HCEC 1CT (cell line): Measurements from ENCODE around the gene MAST4.

Experiments
- DNase-seq: peaks from one replicate; pipeline ENCODE4 v3.0.0-alpha.2; 2017

MAST4 gene

DNA sequence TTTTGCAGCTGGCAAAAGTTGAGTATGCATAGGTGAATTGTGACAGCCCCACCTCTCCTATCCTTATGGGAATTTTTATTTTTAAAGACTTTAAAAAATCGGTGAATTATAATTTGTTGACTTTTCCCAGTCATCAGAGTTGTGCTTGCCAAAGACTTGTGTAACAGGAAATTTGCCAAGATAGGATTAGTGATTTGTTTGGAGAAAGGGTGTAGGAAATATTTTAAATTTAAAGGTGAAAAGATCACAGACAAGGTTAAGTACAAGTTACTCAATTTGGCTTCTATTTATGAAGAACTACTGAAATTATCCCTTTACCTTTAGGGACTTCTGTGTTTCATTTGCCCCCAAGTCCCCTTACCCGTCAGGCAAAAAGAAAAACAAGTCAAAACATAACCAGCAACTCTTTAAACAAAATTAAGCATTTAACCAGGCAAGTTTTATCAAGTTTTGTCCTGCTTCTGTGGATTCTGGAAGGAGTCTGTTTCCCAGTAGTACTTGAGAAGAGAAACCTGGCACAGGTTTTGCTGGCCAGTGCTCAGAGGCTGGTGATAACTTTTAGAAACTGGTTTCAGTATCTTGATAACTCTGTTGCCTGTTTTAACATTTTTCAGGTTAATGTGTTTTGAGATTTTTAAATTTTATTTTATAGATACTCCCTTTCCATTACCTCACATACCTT lies 285.4 kb downstream of the MAST4 start:
- DNase-seq: peak; percentile 54

DNA sequence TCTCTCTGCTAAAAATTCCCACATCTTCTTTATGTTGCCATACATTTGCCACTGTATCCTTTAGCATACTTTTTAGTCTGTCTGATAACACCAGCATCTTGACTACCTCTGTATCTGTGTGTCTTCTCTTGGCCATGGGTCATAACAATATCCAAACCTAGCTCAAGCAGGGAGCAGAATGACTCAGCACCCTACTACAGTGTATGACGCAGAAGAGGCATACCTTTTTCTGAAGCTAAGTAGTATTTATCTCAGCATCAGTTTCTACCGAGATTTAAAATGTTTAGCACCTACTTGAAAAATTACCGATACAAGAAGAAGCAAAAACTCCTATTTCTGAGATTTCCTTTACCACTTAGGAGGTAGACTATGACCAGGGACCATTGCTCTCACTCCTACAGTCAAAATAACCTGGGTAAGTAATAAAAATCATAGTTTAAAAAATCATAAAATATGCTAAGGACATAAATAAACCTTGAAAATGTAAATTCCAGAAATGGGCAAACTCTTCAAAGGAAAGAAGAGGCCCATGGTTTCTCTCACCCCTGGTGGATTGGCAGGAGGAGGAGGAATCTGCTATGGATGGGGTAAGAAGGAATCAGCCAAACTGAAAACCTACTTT lies 286.5 kb downstream of the MAST4 start:
- DNase-seq: peak; percentile 46

DNA sequence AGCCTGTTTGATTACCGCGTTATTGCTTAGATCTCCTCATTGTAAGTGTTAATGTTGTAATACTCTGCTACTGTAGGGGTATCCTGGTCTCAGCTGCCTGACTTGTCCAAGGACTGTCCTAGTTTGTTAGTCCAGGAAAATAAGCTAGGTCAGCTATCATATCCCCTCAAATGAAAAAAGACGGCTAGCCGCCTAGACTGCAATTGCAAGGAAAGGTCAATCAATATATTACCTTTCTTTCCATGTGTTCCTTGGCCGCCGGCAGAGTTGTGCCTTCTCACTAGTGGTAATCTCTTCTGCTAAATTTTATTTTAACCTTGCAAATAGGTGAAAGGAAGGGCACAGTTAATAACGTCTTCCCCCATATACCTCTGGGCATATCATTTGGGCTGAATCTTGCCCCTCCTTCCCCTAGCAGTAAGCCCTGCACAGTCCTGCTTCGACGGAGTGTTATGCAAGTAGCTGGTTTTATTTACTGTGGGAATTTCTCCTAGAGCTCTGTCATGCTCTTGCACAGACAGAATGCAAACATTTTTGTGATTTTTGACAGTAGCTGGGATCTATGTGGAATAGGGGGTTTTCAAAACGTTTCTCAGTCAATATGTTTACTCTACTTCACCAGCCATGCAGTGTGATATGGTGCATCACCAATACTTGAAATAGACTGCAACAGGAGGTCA lies 288.5 kb downstream of the MAST4 start:
- DNase-seq: no peak

DNA sequence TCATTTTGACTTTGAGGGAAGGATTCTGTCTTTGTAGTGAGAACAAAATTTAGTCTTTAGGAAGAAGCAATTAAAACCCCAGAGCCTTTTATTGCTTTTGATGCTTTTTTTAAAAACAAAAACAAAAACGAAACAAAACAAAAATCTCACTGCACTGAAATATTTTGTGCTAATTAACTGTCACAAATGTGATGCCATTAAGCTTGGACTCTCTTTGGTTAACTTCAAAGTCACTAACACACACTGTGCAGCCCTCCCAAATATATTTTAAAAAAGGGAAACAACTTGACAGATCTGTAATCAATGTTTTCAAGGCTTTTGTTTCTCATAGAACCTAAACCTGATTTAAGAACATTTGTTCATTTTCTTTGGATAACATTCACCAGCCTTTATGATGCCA lies 290.7 kb downstream of the MAST4 start:
- DNase-seq: no peak

DNA sequence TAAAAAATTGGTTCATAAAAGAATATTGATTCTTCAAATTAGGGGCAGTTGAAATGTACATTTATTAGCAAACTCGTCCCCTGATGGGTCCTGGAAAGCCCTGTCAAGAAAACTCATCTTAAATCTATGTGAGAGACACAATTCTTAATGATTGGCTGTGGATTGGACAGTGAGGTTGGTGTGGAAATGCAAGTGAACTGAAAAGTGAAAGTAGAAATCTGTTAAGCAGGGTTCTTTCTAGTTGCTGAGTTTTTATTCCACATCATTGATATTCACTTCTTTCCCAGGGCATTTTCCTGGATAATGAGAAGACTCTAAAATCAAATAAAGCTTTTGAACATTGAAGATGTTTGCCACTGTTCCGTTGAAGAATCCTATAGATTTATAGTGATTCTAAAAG lies 292.4 kb downstream of the MAST4 start:
- DNase-seq: no peak

DNA sequence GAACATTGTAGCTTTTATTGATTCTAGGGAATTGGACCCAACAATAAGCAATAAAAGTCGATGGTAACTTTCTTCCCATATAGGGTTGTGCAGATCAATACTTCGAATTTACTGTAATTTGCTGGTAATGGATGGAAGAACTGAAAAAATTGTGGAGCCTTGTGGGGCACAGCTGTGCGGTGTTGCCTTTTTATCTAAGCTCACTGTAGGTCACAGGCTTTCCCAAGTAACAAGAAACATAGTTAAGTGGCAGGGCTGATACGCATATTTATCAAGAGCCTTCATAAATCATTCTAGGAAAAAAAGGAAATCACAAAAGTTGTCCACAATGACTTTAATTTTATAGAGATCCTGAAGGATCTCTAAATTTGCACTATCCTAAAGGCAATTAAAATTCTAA lies 292.9 kb downstream of the MAST4 start:
- no peak for DNase-seq

DNA sequence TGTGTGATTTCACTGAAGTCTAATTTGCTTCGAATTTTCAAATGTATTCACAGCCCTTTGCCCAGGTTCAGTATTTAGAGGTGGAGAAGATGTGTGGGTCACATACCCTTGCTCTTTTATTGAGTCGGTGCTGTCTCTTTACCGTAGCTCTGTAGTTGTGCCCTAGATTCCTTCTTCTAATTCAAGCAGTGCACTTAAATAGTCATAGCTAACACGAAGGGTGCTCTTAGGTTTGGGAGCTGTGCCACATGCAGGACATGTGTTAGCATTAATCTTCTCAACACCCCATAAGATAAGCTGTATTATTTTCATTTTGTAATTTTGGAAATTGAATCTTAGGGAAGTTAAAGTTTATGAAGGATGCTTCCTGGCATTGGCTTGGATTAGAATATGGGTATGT lies 293.3 kb downstream of the MAST4 start:
- no peak for DNase-seq

DNA sequence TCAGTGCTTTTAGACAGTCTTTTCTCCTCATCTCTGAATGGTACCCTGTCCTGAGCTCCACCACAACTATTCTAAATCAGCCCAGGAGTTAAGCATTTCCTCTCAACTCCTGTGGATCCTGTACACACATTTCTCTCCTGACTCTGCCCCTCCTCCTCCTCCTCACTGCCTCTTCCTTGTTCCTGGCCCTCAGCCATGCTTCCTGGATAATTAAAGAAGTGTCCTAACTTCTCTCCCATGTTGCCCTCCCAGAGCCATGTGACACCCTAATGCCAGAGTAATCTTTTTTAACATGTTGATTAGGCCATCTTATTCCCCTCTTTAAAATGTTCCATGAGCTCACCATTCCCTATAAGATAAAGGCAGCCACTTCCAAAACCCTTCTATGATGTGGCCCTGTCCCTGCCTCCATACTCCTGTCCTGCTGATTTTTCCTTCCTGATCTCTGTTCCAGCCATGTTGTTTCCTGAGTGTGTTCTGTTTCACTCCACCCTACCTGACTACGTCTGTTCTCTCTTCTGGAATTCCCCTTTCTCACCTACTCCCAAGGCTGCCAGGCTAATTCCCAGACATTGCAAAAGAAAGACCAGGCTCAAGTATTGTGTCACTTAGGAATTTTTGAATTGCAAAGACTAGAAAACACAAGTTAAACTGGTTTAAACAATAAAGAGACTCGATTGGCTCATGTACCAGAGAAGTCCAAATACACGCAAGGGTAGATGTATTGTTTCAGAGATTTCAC lies 295.2 kb downstream of the MAST4 start:
- DNase-seq: no peak

DNA sequence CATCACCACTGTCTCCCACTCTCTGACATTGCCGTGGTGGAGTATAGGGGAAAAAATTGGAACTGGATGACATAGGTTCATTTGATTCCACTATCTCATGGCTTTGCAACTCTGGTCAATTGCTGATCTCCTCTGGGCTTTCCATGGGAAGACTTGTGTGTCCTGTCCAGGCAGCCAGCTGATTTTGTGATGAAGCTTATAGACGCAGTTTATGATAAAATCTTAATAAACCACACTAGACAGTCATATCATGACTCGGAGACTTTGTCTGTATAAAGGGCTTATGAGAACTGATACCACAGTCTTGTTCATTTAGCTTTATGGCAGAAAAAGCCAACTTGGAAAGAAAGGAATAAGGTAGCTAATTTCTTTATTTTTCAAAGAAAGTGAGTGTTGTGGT lies 296.5 kb downstream of the MAST4 start:
- DNase-seq: peak; percentile 30

DNA sequence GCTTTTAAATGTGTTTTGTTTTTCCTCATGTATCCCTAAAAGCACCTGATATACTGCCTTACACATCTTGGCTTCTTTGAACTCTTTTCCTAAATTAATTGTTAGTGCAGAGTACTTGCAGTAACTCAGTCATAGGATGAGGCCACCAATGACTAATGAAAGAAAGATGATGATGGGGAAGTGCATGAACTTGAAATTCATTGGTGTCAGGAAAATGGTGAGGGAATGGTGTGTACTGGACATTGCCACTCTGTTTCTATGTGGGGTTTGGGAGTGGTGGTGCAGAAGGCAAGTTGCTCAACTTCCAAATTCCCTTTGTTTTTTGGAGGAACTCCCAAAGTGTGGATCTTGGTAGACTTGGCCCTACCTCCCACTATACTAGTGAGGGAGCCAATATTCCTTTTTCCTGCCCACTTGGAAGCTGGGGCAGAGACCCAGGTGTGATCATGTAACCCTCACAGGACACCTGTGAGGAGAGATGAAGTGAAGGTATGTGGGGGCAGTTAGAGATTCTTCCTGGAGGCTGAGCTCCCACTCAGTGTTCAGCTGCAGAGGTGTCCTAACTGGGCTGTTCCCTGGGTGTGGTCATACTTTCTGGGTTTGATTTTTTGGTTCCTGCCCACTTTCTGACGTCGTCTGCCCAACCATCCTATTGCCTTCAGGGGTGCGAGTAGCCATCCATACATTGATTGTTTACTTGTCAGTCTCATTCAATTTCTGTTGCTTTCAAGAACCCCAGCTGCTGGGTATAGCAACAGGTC lies 298.5 kb downstream of the MAST4 start:
- DNase-seq: peak; percentile 35

DNA sequence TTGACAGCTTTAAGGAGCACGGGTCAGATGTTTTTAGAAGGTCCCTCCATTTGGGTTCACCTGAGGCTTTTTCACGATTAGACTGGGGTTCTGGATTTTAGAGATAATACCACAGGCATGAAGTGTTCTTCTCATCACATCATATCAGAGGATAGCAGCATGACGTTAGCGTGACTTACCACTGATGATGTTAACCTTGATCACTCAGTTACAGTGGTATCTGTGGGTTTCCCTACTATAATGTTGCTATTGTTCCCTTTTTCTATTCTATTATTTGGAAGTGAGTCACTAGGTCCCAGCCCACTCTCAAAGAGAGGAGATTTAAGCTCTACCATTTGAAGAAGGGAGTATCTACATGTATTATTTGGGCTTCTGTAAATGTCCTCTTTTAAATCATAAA lies 300.0 kb downstream of the MAST4 start:
- no peak for DNase-seq

DNA sequence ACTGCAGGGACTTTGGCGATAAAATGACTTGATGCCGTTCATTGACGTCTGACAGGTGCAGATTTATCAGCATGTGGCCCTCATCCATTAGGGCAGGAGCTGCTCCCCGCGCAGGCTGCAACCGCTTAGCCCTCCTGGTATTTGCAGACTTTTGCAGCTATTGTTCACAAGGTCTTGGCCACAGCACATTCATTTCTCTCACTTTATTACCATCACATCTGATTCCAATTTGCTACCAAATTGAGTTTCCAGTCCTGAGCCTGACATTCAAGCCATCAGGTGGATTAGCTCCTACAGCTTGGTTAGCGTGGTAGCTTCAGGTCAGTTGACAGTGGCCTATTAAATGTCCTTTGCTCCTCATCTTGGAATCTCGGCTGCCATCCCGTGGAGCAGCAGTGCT lies 301.2 kb downstream of the MAST4 start:
- DNase-seq: no peak

DNA sequence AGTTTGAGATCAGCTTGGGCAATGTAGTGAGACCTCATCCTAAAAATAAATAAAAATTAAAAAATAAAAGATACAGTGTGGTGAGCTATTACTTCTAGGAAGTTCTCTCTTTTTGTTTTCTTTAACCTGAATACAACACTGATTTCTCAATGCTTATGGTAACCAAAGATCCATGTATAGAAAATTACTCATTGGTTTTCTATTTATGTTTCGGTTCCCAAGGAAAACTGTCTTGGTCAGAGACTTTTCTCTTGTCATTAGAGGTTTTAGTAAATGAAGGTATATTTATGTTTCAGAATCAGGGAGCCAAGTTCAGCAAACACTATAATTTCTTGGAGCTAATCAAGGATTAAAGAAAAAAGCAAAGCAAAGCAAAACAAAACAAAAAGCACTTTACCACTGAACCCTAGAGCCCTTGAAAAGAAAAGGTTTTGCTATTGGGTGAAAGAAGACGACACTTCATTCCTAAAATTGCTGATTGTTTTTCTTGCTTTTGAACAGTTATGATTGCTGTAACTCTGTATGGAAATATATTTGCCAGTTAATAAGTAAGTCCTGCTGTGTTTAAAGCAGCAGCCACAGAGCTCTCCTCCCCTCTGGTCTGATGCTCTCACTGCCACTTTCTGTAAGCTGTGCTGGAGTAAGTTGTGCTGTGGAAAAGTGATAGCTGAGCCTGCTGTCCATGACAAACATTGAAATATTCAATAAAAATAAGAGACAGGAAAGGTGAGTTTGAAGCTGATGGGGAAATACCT lies 302.2 kb downstream of the MAST4 start:
- no peak for DNase-seq

DNA sequence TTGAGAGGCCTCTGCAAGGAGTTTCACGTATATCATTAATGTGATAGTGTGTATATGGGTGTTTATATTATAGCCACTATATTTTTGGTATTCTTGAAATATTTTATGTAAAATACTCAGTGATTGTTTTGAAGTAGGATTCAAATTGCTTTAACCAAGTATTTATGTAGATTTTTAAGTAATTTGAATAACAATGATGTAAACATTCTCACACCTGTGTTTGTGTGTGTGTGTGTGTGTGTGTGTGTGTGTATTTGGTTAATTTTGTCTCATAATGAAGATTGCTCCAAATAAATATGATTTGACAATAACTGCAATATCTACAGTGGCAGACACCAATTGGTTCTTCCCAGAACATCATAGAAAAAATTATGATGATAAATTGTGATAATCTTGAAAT lies 307.0 kb downstream of the MAST4 start:
- no peak for DNase-seq

DNA sequence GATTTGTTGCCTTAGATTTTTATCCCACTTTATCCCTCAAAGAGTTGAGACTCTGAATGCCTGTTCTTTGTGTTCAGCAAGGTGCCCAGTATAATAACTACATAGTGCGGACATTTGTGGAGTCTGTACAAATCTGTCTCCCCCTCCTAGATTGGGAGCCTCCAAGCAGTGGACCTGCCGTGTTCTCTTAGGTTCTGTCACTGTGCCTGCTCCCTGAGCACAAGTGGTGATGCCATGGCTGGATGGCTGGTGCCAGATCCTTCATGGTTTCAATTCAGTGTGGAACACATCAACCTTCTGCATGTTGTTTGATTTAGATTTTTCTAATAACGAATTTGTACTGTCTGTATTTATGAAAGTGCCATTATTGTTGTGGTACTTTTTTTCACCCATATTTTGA lies 307.5 kb downstream of the MAST4 start:
- DNase-seq: no peak

DNA sequence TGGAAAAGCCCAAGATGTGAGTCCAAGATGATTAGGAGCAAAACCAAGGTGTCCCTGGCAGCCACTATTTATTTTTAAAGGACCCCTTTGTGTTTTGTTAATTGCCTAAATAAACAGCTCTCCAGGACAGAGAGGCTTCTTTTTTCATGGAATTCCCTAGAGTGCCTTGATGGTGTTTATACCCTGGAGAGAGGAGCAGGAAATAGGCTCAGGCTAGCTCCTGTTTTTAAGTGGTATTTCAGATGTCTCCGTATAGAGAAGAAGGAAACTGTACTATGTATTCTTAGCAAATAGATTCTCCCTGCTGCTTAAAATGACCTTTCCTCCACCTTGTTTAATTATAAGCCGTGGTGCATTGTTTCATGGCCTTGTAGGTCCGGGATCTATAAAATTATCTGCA lies 308.0 kb downstream of the MAST4 start:
- DNase-seq: no peak

DNA sequence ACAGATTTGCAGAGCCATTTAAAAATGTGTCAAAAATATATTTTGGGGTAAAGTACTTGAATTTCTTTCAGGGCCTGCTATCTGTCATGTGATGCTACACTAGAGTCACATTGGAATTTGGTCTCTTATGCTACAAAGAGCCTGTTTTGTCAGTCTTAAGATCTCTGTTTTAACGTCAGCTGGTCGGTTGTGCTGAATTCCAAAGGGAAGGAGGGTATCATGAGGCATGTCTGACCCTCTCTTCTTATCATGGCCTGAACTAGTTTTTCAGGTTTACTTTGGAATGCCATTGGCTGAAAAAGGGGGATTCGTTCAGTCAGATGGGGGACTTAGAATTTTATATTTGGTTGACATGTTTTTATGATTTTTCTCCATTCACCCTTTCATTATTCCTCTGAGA lies 309.8 kb downstream of the MAST4 start:
- no peak for DNase-seq

DNA sequence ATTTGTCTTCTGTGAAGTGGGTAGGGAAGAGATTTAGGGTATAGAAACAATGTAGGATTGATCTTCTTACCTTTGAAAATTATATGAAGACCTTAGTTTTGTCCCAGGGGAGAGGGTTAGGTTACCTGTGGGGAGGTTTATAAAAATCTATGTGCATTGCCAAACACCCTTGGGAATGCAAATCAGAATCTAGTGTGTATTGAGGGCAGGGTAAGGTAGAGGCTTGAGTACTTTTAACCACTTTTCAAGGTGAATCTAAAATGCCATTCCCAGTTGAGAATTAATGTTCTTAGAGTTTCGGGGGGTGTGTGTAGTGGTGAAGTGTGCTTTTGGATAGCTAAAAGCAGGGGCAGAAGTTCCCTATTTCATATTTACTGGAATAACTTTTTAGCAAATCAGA lies 312.0 kb downstream of the MAST4 start:
- no peak for DNase-seq

DNA sequence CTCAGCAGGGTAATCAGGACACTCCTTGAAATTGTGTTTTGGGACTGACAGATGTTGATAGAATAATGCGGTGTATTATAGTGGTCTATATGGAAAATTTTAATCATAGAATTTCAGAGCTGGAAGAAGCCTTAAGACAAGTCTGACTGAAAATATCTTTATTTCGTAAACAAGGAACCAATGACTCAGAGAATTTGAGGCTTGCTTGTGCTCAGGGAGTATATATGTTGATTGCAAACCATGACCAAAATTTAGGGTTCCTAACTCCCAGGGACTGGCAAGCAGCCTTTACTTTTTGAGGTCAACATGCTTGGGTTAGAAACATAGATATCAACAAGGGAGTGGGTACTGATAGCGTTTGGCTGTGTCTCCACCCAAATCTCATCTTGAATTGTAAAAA lies 313.2 kb downstream of the MAST4 start:
- DNase-seq: peak; percentile 46

DNA sequence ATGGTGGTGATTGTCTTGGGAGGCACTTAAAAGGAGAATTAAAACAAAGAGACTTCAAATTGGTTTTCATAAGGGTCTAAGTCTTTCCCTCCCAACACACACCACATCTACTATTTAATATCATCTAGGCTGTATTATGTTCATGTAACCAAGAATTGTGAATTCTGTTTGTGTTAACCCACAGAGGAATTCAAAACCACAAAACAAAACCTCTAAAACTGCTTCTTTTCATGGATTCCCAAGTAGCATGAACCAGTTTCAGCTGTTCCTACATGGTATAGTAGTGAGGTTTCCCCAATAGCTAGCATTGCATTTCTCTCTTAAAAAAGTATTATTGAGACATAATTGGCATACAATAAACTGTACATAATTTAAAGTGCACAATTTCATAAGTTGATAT lies 316.6 kb downstream of the MAST4 start:
- no peak for DNase-seq

DNA sequence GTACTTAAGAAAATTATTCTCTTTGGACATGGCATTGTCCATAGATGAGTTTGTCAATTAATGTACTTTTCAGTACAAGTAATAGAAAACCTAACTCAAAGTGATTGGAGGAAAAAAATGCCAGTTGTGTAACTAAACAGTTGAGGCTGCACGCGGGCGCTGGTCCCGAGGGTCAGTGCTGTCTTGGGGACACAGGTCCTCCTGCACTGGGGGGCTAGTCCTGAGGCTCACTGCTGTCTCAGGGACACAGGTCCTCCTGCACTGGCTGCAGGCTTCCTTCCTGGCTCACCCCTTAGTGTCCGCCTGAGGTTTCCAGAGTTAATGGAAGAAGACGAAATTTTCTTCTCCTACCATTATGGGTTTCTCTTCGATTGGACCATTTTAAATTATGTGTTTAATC lies 319.3 kb downstream of the MAST4 start:
- no peak for DNase-seq

DNA sequence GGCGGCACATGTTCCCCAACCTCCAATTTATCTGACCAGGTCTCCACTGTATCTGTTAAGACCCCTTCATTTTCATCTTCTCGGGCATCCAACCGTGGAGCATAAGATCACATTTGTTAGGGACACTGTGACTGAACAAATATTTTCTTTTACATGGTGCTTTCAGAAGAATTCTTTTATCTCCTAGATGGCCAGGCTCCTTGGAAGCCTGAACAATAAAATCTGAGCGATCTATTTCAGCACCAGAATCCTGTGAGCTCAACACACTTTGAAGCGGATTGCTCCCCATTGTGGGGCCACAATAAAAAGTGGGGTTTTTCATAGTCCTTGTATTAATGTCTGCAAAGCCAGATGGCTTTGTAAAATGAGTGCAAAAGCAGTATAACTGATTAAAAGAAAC lies 326.7 kb downstream of the MAST4 start:
- no peak for DNase-seq
